MM.1S (cell line): ENCODE data around the gene OTP.

Experiments
- DNase-seq: peaks from one replicate; pipeline ENCODE4 v3.0.0-alpha.2; 2015
- H2AFZ ChIP-seq: fragments of 300-600 bp; sonication (generic); 2 replicates; pipeline ENCODE4 v1.6.0; 2016; ENCODE audit warnings: antibody characterized with exemption, low read length
- H3F3A ChIP-seq: fragments of 300-600 bp; sonication (generic); 2 replicates; pipeline ENCODE4 v1.6.1; 2016; ENCODE audit warnings: mild to moderate bottlenecking, antibody characterized with exemption, low read length, moderate library complexity, mixed read lengths; ENCODE audit not compliant: insufficient read depth
- H3K27ac ChIP-seq: fragments of 300-600 bp; sonication (generic); 2 replicates; pipeline ENCODE4 v1.5.1; 2016; ENCODE audit warnings: mild to moderate bottlenecking, low read length
- H3K27me3 ChIP-seq: fragments of 300-600 bp; sonication (generic); replicated peaks from 2 replicates; pipeline ENCODE4 v1.6.0; 2016; ENCODE audit warnings: low read length; ENCODE audit not compliant: insufficient read depth
- H3K36me3 ChIP-seq: fragments of 300-600 bp; sonication (generic); replicated peaks from 2 replicates; pipeline ENCODE4 v1.6.1; 2016; ENCODE audit warnings: mild to moderate bottlenecking, low read length, mixed read lengths; ENCODE audit not compliant: insufficient read depth
- H3K4me1 ChIP-seq: fragments of 300-600 bp; sonication (generic); 2 replicates; pipeline ENCODE4 v1.6.1; 2016; ENCODE audit warnings: low read length, mixed read lengths
- H3K4me2 ChIP-seq: fragments of 300-600 bp; sonication (generic); 2 replicates; pipeline ENCODE4 v1.6.0; 2016; ENCODE audit warnings: low read depth, low read length
- H3K4me3 ChIP-seq: fragments of 300-600 bp; sonication (generic); 2 replicates; pipeline ENCODE4 v1.5.1; 2016; ENCODE audit warnings: low read length, mixed read lengths
- H3K79me2 ChIP-seq: fragments of 300-600 bp; sonication (generic); 2 replicates; pipeline ENCODE4 v1.6.1; 2016; ENCODE audit warnings: mixed run types, low read length, mixed read lengths
- H3K9ac ChIP-seq: fragments of 300-600 bp; sonication (generic); 2 replicates; pipeline ENCODE4 v1.6.1; 2016; ENCODE audit warnings: low read length, mixed read lengths
- H3K9me2 ChIP-seq: fragments of 300-600 bp; sonication (generic); replicated peaks from 2 replicates; pipeline ENCODE4 v1.6.1; 2016; ENCODE audit warnings: mild to moderate bottlenecking, low read length, mixed read lengths; ENCODE audit not compliant: insufficient read depth
- H3K9me3 ChIP-seq: fragments of 300-600 bp; sonication (generic); replicated peaks from 2 replicates; pipeline ENCODE4 v1.6.1; 2016; ENCODE audit warnings: mild to moderate bottlenecking, low read length, mixed read lengths; ENCODE audit not compliant: insufficient read depth
- H4K20me1 ChIP-seq: fragments of 300-600 bp; sonication (generic); 2 replicates; pipeline ENCODE4 v1.6.1; 2016; ENCODE audit warnings: mild to moderate bottlenecking, low read length, moderate library complexity, mixed read lengths; ENCODE audit not compliant: insufficient read depth
- EZH2 ChIP-seq: fragments of 300-600 bp; sonication (generic); optimal IDR thresholded peaks from 2 replicates; pipeline ENCODE3; 2017; ENCODE audit warnings: low read depth, mild to moderate bottlenecking, antibody characterized with exemption, low read length, mixed read lengths
- EZH2phosphoT487 ChIP-seq: fragments of 300-600 bp; sonication (generic); IDR thresholded peaks from 2 replicates; pipeline ENCODE4 v1.6.1; 2018; ENCODE audit warnings: antibody characterized with exemption, low read length
- TF ChIP-seq, protein P1 (sequence below): fragments of 300-600 bp; sonication (generic); IDR thresholded peaks from 2 replicates; pipeline ENCODE4 v1.5.1; 2016; ENCODE audit warnings: antibody characterized with exemption, low read length, mixed read lengths

Gene OTP

DNA sequence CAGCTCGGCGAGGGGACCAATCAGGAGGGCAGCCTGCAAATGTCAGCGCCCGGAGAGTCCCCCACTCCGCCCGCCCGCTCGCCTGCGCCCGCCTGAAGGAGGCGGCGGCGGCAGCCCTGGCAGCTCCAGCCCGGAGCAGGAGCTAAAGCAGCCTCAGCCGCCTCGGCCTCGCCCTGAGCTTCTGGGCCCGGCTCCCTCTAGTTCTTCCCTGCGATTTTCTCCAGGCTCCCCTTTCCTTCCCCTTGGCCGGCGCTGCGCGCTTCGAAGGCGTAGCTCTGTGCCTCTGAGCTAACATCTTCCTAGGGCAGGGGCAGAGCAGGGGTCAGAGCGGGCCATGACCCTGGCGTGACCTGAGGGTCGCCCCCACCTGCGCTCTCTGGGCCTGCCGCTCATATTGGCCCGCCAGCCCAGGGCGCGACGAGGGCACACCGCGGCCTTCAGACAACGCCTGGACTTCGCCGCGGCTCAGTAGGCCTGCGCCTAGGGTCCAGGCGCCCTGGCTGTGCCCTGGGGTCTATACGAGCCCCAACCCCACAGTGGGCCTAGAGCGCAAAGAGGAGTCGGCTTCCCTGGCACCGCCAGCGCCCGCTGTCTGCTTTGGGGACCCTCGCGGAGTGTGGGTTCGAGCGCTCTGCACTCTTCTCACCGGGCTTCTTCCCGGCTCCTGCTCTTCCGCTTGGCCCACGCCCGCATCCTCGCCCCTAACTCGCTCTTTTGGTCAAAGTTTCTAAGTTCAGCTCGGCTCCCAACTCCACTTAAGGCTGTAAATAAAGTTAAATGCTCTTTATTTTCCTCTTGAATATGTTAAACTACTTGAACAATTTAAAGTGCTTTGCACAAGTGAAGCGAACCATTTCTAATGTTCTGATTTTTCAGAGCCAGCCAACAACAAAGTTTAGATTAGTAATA lies 504 bp upstream of the OTP start:
- no peak for DNase-seq
- H2AFZ ChIP-seq = no peak overlapping the region
- TF ChIP-seq, protein P1, sequence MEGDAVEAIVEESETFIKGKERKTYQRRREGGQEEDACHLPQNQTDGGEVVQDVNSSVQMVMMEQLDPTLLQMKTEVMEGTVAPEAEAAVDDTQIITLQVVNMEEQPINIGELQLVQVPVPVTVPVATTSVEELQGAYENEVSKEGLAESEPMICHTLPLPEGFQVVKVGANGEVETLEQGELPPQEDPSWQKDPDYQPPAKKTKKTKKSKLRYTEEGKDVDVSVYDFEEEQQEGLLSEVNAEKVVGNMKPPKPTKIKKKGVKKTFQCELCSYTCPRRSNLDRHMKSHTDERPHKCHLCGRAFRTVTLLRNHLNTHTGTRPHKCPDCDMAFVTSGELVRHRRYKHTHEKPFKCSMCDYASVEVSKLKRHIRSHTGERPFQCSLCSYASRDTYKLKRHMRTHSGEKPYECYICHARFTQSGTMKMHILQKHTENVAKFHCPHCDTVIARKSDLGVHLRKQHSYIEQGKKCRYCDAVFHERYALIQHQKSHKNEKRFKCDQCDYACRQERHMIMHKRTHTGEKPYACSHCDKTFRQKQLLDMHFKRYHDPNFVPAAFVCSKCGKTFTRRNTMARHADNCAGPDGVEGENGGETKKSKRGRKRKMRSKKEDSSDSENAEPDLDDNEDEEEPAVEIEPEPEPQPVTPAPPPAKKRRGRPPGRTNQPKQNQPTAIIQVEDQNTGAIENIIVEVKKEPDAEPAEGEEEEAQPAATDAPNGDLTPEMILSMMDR = no peak
- no peak for TF ChIP-seq EZH2
- TF ChIP-seq EZH2phosphoT487 = no peak
- no peaks in the 10 kb centered on the region for H3K9me2 ChIP-seq
- H3K4me1 ChIP-seq = no peaks in the 10 kb centered on the region
- H4K20me1 ChIP-seq = no peaks in the 10 kb centered on the region
- no peaks in the 10 kb centered on the region for H3K36me3 ChIP-seq
- no peak overlapping the region for H3K27ac ChIP-seq
- H3K9ac ChIP-seq = no peak overlapping the region
- peaks cover 47% of the 10 kb centered on the region for H3K27me3 ChIP-seq
- H3F3A ChIP-seq = no peaks in the 10 kb centered on the region
- no peak overlapping the region for H3K4me3 ChIP-seq
- no peaks in the 10 kb centered on the region for H3K9me3 ChIP-seq
- no peak overlapping the region for H3K4me2 ChIP-seq
- no peaks in the 10 kb centered on the region for H3K79me2 ChIP-seq

DNA sequence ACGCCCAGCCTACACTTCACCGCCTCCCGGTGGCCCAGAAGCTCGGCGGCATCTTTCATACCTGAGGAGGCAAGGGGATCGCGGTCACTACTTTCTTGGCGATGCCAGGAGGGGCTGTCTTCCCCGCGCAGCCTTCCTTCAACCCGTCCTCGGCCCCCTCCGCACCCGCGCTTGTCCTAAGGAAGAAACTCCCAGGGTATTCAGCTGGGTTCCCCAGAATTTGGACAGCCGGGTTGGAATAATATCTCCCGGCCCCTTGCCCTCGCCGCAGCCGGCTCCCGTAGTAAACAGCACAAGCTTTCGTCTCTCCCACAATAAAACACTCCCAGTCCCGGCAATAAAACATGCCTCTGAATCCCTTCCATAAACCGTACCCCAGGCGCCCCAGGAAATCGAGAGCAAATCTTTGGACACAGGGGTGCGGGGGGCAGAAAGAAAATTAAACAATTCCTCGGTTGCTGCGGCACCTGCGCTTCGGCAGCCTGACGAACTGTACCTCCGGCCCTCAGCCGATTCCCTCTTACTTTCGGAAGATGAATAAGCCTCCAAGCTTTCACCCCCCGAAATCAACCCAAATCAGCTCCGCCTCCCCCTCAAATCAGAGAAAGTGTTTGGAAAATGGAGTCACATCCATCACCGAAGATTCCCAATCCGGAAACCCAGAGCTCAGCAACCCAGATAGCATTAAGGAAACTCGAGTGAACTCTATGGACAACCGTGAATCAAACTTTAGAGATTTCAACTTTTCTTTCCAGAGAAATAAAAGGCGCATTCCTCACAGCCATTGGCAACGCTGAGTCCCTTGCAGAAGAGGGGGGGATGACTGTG lies 1.1 kb downstream of the OTP start:
- H4K20me1 ChIP-seq = no peaks in the 10 kb centered on the region
- TF ChIP-seq EZH2phosphoT487 (no peak), EZH2 (no peak)
- TF ChIP-seq, protein P1 = no peak
- no peaks in the 10 kb centered on the region for H3K9me3 ChIP-seq
- H3K4me2 ChIP-seq = no peak overlapping the region
- H3K36me3 ChIP-seq = no peaks in the 10 kb centered on the region
- no peaks in the 10 kb centered on the region for H3F3A ChIP-seq
- no peak overlapping the region for H3K4me3 ChIP-seq
- H3K79me2 ChIP-seq = no peaks in the 10 kb centered on the region
- no peak overlapping the region for H3K27ac ChIP-seq
- no peaks in the 10 kb centered on the region for H3K4me1 ChIP-seq
- peaks cover 37% of the 10 kb centered on the region for H3K27me3 ChIP-seq
- no peak overlapping the region for H2AFZ ChIP-seq
- no peak for DNase-seq
- H3K9me2 ChIP-seq = no peaks in the 10 kb centered on the region
- no peak overlapping the region for H3K9ac ChIP-seq

DNA sequence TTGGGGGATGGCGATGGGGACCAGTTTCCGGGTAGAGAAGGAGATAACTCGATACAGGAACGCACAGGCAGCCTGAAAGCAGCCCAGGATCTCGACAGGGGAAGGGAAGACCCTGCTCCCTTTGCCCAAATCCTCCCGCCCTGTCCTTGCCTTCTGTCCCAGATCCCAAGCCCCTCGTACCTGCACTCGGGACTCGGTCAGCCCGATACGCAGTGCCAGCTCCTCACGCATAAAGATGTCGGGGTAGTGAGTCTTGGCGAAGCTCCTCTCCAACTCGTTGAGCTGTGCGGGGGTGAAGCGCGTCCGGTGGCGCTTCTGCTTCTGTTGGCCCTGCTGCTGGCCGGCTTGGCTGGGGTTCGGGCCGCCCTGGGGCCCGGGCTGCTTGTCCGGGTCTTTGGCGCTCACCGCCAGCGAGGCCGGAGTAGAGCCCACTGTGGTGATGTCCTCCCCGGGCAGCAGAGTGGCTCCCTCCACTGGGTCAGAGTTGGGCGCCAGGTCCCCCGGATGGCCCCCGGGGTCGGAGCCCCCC lies 1.8 kb downstream of the OTP start:
- Histone ChIP-seq H3K4me2 (no peak overlapping the region), H3K27ac (no peak overlapping the region), H3K9ac (no peak overlapping the region), H3K4me3 (no peak overlapping the region), H3K4me1 (no peaks in the 10 kb centered on the region), H4K20me1 (no peaks in the 10 kb centered on the region), H3K36me3 (no peaks in the 10 kb centered on the region), H3K79me2 (no peaks in the 10 kb centered on the region), H3K9me3 (no peaks in the 10 kb centered on the region), H3K9me2 (no peaks in the 10 kb centered on the region), H3F3A (no peaks in the 10 kb centered on the region), H3K27me3 (peaks cover 31% of the 10 kb centered on the region), H2AFZ (no peak overlapping the region)
- TF ChIP-seq EZH2 = no peak
- TF ChIP-seq, protein P1 = no peak
- TF ChIP-seq EZH2phosphoT487 = no peak
- DNase-seq = no peak
